PC-9 (cell line): ENCODE data around the gene AKTIP.
"Not testable (repeated sequence)": the region's sequence is repeated elsewhere in the genome, so short reads cannot be mapped to it uniquely, and the experiment has no call there.

ENCODE experiments used
- EZH2 ChIP-seq: fragments of 200-600 bp; sonication (generic); IDR thresholded peaks from 2 replicates; pipeline ENCODE4 v1.8.0; 2017; ENCODE audit warnings: antibody characterized with exemption, low read depth
- TF ChIP-seq, protein P1 (sequence below): fragments of 200-600 bp; sonication (generic); conservative IDR thresholded peaks from 2 replicates; pipeline ENCODE4 v1.6.1; 2017; ENCODE audit warnings: mixed run types, antibody characterized with exemption, mild to moderate bottlenecking, moderate library complexity

DNA sequence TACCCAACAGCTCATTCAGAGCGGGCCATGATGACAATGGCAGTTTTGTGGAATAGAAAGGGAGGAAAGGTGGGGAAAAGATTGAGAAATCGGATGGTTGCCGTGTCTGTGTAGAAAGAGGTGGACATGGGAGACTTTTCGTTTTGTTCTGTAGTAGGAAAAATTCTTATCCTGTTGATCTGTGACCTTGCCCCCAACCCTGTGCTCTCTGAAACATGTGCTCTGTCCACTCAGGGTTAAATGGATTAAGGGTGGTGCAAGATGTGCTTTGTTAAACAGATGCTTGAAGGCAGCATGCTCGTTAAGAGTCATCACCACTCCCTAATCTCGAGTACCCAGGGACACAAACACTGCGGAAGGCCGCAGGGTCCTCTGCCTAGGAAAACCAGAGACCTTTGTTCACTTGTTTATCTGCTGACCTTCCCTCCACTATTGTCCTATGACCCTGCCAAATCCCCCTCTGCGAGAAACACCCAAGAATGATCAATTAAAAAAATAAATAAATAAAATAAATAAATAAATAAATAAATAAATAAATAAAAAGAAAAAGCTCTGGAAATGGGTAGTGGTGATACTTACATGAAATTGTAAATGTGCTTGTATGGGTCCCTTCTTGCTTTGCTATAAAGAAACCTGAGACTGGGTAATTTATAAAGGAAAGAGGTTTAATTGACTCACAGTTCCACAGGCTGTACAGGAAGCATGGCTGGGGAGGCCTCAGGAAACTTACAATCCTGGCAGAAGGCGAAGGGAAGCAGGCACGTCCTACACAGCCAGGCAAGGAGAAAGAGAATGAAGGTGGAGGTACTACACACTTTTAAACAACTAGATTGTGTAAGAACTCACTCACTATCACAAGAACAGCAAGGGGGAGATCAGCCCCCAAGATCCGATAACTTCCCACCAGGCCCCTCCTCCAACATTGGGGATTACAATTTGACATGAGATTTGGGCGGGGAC lies 37.0 kb upstream of the AKTIP start:
- TF ChIP-seq, protein P1, sequence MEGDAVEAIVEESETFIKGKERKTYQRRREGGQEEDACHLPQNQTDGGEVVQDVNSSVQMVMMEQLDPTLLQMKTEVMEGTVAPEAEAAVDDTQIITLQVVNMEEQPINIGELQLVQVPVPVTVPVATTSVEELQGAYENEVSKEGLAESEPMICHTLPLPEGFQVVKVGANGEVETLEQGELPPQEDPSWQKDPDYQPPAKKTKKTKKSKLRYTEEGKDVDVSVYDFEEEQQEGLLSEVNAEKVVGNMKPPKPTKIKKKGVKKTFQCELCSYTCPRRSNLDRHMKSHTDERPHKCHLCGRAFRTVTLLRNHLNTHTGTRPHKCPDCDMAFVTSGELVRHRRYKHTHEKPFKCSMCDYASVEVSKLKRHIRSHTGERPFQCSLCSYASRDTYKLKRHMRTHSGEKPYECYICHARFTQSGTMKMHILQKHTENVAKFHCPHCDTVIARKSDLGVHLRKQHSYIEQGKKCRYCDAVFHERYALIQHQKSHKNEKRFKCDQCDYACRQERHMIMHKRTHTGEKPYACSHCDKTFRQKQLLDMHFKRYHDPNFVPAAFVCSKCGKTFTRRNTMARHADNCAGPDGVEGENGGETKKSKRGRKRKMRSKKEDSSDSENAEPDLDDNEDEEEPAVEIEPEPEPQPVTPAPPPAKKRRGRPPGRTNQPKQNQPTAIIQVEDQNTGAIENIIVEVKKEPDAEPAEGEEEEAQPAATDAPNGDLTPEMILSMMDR, result not testable (repeated sequence)
- not testable (repeated sequence) for TF ChIP-seq EZH2
